Lung microvascular endothelial cell (primary cell): ENCODE results near the gene RUNX2. TPM values are rescaled to one million over a fixed set of nuclear protein-coding genes. Genes with fewer than 3 reads are reported as not detected.

ENCODE experiments used
- DNase-seq, 2 donors: peaks; one replicate each; pipeline versions ENCODE4 v3.0.0 to v3.0.0-alpha.2; 2010; ENCODE audit warnings: low read depth in 2 of 2
- total RNA-seq: library from RNA; depleted of rRNA; stranded (reverse); fragments of >200 nt; gene quantifications from 2 replicates; pipeline ENCODE4 v1.2.1, GENCODE V29; 2014

The RUNX2 gene
- total RNA-seq, 1 donor from 2014 or later = not detected

DNA sequence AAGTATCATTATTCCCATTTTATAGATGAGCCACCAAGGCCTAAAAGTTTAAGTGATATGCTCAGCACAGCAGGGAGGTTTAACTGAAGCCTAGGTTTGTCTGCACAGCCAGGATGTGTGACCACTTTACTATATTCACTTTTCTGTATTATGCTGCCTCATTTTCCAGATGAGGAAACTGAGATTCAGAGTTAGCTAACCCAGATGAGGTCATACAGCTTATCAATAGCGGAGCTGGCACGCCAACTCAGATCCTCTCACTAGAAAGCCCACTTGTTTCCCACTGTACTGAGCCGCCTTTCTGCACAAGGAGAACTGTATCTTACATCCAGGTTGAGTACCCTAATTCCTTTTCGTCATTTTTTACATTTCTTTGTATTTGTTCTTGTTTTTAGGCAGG is 181.3 kb downstream of the RUNX2 start:
- DNase-seq = no peak

DNA sequence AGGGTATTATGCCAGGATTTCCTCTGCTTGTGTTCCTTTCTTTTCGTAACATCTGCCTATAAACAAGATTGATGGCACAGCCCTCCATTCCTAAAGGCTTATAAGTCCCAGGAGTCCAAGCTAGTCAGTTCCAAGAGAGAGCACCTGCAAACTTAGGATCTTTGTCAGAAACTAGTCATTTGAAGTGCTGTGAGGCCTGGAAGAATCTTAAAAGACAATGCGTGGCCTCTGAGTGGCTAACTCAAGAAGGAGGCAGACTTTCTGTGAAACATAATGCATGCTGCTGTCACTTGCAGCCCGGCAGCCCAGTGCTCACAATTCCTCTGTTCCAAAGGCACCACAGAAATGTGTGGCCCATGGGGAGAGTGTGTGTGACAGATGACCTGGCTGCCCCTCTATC is 184.6 kb downstream of the RUNX2 start:
- no peak for DNase-seq

DNA sequence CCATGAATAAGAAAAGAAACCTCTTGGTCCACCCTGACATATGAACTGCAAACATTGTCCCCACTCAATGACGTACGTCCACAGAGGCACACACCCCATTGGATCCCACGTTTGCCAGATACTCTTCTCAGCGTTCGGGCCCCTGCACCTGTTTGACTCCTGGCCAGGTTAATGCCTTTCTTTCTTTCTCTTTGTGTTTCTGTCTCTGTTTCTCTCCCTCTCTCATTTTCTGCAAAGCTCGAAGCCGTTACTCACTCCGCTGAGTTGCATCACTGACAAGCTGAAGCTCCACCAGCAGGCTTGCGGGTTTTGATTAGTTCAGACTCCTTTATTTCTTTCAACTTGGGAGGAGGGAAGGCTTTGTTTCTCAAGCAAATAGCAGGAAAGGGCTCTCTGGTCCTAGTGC is 185.1 kb downstream of the RUNX2 start:
- no peak for DNase-seq

DNA sequence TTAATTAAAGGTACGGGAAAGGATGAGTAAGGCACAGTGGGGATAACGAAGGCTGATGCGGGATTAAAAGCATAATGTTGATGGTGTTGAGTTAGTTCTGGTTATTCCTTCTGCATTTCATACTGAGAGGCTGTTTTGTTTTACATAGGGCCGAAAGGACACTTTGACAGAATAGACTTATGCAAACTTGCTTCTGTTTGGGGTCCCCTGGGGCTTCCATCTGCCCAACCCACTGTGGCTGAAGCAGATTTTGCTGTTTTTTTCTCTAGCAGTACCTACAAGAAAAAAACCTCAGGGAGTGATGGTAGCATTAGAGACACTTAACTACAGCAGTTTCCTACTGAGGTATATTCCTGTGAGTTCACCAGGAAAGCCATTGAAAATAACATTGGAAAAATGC is 185.7 kb downstream of the RUNX2 start:
- no peak for DNase-seq

DNA sequence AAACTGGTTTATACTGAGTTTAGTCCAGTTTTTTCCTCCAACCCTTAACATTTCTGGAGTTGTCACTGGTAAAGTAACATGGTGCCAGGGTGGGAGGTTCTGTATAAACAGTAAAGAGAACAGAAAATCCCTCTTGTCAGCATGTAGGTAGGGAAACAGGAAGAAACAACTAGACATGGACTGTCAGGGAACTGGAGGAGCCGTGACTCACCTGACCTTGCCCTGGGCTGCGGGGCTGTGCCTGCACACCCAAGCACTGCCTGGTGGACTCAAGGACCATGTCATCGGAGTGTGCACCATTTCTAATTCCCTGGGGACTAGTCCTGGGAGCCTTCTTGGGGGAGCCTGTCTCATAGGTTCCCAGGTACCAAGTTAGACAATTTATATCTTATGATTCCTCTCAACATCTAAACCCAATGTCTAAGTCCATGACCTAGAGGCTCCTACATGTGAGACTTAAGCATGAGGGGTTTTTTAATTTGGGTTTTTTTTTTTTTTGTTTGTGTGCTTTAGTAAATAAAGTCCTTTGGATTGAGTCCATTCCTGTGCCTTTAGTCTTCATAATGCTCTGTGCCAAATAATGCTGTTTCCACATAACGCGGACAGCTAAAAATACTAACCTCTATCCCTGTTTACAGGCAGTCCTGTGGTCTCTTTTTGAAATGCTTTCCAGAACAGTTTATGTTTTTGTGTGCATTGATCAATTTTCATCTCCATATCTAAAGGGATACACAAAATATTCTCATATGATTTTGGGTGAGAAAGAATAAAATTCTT is 186.5 kb downstream of the RUNX2 start:
- peak; percentile 20 to 34 for DNase-seq

DNA sequence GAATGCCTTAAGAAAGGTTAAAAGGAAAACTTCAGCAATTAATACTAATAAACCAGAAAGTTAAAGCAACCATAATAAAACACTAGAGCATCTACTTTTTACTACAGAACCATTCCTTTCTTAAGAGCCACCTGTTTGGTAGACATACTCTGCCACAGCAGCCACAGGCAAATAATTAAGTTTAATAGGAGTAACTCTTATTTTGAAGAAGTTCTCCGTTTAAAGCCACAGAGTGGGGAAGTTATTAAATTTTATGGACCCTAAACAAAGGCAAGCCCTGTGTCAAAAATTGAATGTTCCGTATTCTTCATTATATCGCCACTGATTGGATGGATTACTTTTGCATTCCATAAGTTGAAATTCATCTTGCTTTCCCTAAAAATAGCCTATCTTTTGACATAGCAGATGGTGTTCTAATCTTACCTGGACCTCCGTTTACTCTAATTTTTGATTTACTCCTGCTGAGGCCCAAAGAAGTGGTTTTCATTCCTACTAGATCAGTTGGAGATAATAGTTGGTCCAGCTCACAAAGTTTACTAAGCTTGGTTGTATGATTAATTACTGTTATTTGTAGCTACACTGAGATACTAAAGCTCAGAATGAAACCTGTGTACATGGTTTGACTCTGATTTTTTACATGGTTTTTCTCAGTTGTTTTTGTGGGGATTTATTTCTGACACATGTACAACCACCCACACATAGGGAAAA is 190.0 kb downstream of the RUNX2 start:
- no peak for DNase-seq

DNA sequence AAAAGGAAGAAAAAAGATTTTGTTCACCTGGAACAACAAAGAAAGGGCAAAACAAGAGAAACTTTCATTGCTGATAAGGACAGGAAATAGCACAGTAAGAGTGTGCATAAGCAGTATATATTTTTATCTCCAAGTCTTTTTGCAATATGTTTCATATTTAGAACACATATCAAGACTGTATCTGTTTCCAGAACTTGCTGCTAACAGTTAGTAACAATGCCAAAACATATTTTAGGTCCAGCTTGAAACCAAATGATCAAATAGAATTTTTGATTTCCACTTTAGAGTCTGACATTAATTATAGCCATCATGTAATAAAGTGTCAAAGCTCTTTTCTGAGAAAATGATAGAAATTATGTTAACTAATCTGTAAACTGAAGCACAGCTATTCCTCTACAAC is 193.1 kb downstream of the RUNX2 start:
- no peak for DNase-seq

DNA sequence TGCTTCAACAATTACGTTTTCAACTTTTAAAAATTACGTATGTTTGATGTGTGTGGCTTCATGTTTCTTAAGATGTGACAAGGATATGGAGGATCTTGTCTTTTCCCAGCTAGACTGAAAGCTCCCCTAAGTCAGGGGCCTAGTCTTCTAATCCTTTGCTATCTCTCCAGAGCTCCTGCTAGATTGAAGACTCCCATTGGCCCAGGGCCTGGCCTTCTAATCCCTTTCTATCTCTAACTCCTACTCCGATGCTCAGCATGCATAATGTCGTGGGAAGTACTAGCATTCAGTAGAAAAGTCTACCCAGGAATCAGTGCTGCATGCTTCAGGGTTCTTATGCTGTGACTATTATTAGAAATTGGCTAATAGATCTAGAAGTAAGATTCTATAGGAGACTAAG is 194.4 kb downstream of the RUNX2 start:
- DNase-seq = no peak

DNA sequence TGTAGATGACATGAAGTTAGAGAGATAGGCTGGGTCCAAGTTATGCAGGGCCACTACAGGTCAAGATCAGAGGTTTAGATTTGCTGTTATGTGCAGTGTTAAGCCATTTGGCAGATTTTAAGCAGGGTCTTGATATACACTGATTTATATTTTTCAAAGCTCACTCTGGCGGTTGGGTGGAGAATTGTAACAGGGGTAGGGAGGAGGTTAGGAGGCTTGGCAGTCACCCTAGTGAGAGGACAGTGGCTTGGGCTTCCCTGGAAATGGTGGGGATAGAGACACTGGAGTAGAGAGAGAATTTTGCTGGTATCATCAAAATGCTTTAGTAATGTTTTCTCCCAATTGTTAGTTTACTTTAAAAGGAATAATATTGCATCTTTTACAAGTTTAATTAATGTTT is 199.1 kb downstream of the RUNX2 start:
- DNase-seq = no peak

DNA sequence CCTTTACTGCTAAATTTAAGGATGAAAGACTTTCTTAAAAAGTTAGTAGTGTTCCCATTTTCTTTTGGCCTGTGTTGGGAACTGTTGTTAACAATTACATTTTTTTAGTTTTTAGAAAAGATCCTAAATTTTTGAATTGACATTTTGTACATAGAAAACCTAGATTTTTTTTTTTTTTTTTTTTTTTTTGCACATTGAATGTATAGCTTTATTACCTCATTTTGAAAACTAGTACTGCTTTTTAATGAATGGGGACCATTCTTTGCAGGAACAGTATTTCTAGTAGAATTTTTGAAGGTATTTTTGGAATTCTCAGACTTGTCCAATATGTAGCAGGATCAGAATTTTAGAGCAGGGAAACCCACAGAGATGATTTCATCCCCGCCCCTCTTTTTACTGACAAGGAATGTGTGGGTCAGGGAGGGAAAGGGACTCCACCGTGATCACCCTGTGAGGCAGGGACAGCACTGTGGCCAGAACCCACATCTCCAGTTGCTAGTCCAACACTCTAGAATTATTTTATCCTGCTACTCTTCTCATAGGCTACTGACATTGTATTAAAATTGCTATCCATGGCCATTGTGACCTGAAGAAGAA is 204.0 kb downstream of the RUNX2 start:
- DNase-seq = no peak

DNA sequence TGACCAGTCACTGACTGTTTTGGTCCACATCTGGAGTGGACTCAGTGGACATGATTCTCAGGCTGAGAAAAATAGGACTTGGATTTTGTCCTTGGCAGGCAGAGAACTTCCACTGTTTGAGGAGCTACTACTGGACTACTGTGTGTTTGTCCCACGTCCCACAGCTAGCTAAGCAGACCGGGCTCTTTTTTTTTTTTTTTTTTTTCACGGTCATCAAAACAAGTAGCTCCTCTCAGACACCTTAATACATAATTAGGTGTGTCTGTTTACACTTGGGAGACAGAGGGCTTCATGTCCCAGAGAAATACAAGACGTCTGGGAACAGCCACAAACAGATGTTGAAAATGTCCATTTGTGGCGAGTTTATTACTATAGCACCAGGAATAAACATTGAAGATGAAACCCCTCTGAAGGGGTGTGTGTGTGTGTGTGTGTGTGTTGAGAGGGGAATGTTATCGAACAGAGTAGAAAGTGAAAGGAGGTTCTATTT is 204.6 kb downstream of the RUNX2 start:
- peak in 1 of 2 donors; percentile 15 for DNase-seq

DNA sequence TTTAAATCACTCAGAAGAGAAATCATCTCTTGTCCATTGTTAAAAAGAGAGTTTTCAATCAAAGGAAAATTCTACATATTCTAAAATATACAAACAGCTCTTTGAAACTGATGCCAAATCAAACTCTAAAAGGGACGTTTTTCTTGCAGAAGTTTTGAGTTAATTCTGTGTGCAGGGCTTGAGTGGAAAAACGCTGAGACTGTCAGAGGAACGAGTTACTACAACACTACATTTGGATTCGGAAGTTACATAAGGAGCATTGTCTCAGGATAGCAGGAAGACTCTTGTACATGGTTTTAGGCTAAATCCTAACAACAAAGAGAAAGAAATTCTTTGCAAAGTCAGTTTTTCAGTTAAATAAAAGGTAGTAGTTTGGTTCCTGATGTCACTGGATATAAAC is 205.3 kb downstream of the RUNX2 start:
- DNase-seq = peak in 1 of 2 donors; percentile 29

DNA sequence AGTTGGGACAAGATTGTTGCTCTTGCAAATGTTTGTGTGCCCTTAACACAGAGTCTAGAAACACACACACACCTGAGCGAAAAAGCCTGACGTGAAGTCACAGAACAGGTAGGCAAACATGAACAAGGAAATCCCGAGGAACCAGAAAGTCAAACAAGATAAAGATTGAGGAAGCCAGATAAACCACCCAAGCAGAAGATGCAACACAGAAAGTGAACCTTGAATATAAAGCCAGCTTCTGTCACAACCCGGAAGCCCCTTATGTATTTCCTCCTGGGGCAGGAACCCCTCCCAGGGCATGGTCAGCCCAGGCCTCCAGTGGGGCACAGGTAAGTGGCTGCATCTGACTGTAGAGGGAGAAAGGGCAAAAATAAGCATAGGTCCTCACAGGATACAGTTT is 207.8 kb downstream of the RUNX2 start:
- DNase-seq = no peak

DNA sequence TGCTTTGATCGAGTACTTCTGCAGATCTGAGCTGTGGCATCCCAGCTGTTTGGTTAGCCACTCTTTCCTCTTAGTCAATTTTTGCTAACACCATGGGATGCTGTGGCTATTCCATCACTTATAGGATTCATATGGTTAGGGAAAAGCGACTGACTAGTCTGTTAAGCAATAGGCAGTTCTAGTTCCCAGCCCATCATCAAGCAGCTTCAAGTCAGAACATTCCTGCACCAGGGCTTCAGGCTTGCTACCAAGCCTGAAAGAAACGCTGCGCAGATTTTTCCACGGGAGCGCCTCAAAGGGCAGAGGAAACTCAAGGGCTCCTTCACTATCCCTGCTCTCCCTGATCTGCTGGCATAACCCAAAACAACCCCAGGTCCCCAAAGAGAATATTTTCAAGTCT is 209.4 kb downstream of the RUNX2 start:
- DNase-seq = no peak

DNA sequence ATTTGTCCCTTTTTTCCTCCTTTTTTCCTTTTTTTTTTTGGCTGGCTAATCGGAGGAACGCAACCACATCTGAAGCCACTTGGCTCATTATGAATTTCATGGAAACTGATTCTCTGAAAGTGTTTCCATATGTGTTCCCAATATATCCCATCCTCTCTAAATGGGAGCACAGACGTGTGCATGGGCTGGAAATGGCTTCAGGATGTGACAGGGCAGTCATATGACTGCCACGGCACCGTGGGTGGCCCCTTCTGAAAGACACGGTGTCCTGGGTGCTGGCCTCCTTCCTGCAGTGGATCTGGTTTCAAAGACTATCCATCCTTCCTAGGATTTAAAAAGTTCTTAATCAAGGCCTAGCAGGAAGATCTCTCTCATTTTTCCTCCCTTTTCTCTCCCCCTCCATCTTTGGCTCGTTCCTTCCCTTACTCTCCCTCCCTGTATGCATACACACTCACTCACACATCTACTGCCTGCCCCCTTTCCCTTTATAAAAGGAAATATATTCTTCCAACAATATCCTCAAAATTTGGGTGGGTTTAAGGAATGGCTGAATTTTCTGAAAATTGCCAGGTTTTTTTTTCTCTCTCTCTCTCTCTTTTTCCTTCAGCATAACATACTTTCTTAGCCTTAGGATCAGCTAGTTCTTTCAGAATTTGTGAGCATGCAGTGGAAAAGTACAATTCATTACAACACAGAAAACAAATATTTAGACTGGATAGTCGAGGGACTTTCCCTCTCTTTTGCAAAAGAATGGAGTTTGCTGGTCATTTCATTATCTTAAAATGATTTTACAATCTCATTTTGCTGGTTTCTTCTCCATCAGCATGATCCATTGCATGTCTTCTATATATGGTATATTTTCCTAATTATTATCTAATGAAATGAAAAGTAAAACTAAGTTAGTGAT is 210.8 kb downstream of the RUNX2 start:
- DNase-seq = no peak

DNA sequence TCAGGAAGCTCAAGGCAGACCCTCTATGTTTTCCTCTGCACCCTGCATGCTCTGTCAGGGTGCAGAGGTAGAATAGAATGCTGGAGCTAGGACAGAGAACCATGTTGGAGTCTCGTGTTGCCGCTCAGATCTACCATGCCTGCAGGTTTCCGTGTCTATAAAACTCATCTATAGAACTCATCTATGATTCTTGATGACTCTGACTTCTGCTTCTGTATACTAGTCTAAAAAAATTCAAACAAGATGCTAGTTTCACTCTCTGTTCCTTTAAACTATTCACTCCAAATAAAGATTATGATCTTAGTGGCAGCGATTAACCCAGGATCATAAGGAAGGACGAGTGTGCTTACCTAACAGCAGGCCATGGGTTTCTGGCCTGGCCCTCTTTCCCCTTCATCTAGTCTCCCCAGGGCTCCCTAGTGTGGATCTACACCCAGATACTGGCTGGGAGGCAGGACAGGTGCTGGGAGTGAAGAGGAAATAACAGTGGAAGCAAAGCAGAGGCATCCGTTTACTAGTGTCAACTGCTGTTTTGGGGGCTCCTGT is 212.3 kb downstream of the RUNX2 start:
- DNase-seq = no peak

DNA sequence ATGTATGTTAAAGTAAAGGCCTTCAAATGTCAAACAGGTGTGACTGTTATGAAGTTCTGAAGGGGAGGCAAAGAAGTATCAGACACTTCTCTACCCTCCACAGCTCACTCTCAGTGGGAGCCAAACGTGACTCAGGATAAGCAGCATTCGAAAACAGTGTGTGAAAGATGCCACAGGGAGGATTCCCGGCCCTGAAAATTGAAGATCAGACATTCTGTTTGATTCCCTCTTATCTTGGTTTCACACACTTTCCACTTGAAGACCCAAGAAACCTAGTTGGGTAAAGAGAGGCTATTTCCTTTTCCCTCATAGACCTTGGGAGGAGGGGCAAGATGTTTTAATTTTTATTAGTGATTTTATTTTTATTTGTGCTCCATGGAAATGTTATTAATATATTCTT is 213.8 kb downstream of the RUNX2 start:
- DNase-seq = no peak

DNA sequence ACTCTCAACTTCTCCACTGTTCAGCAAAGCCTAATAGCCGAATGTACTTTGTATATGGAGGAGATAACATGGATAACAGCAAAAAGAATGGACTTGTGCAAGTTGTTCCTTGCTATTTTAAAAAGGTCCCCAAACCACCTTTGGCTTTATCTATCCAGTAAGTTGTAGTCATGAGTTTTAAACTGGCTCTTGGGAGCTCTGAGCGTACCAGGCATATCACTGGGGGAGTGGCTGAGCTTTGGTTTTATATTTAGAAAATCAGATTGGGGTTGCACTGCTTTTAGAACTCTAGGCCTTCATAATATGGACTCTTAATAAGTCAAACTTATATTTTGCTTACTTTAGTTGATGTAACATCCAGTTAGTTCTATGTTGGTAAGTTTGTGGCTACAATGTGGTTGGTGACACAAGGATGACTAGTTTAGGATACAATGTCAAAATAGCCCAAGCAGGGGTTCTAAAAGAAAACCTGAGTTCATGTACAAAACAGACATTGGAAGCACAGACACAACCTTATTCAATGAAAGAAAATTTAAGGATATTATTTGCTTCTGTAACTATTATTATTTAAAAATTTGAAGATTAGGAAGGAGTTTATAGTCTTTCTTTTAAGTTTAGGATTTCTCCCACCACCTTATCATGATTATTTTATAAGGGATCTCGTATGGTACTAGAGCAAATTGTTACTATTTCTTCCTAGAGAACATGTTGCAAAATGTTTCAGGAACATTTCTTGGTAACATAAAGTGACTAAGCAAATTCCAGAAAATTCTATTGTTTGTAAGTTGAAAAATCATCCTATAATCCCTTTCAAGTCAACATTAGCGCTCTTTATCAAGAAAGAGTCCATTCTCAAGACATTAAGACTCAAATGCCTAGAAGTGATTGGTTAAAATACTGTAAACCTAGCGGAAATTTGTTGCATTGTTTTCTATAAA is 215.4 kb downstream of the RUNX2 start:
- DNase-seq = no peak

DNA sequence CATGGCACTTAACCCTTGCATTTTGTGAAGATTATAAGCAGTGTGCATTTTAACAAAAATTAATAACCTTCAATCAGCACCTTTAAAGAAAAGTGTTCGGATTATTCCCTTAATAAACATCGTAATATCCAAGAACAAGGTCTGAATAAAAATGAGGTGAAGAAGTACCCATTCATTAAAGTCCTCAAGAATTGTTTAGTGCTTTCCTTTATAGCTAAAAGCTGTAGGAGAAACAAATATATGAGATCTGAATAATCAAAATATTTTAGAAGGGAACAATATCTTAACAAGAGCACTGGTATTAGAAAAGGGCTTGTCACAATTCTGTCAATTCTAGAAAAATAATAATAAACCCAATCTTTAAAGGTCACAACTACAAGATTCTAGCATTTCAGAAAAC is 217.3 kb downstream of the RUNX2 start:
- DNase-seq = no peak
